H1 (cell line): ENCODE results near the gene OTOP1.

Experiments
- CHD1 ChIP-seq: IDR thresholded peaks from 2 replicates; pipeline ENCODE4 v1.6.1; 2012; ENCODE audit warnings: low read depth, low read length, improper control_type of control experiment
- EP300 ChIP-seq, 2 experiments: IDR thresholded peaks; 1 replicate in 1 of 2; 2 replicates in 1 of 2; pipeline ENCODE4 v1.6.1; 2011 to 2012; ENCODE audit warnings: low read depth in 2 of 2, low read length in 2 of 2, mild to moderate bottlenecking in 2 of 2, borderline replicate concordance in 1 of 2, inconsistent platforms in 1 of 2, moderate library complexity in 1 of 2
- JUND ChIP-seq: IDR thresholded peaks from 2 replicates; pipeline ENCODE4 v1.6.1; 2011; ENCODE audit warnings: mild to moderate bottlenecking, improper control_type of control experiment, low read length
- PHF8 ChIP-seq: fragments of 200-600 bp; sonication (generic); conservative IDR thresholded peaks from 2 replicates; pipeline ENCODE4 v1.7.1; 2012; ENCODE audit warnings: low read depth, mild to moderate bottlenecking, inconsistent platforms, low read length, moderate library complexity
- RAD21 ChIP-seq, 2 experiments: IDR thresholded peaks in 1 of 2; conservative IDR thresholded peaks in 1 of 2; 2 replicates each; pipeline ENCODE4 v1.6.1; 2011; ENCODE audit warnings: low read depth in 2 of 2, low read length in 2 of 2, improper control_type of control experiment in 1 of 2, inconsistent platforms in 1 of 2, mild to moderate bottlenecking in 1 of 2, moderate library complexity in 1 of 2
- RBBP5 ChIP-seq: IDR thresholded peaks from 2 replicates; pipeline ENCODE4 v1.7.1; 2012; ENCODE audit warnings: low read depth, mild to moderate bottlenecking, inconsistent platforms, low read length, moderate library complexity, borderline replicate concordance
- ZNF274 ChIP-seq: IDR thresholded peaks from 2 replicates; pipeline ENCODE4 v1.7.0; 2012; ENCODE audit warnings: low read length, borderline replicate concordance; ENCODE audit errors: extremely low read depth
- TF ChIP-seq, protein P1 (sequence below), 3 experiments: IDR thresholded peaks; 1 replicate in 2 of 3; 2 replicates in 1 of 3; pipeline versions ENCODE4 v1.5.1 to v1.6.1; 2011; ENCODE audit warnings: low read length in 3 of 3, mild to moderate bottlenecking in 3 of 3, inconsistent platforms in 2 of 3, low read depth in 1 of 3, moderate library complexity in 1 of 3; ENCODE audit not compliant: insufficient read depth in 1 of 3; ENCODE audit errors: control extremely low read depth in 1 of 3

DNA sequence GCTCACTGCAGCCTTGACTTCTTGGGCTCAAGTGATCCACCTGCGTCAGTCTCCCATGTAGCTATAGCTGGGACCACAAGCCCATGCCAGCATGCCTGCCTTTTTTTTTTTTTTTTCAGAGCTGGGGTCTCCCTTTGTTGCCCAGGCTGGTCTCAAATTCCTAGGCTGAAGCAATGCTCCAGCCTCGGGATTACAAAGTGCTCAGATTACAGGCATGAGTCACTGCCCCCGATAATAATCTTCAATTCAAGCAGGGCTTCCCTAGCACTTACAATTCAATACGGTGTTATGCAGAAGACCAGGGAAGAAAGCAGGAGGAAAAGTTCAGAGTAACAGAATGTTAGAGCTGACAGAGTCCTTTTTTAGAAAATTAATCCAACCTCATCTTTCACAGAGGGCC, 26.1 kb downstream of the OTOP1 start:
- TF ChIP-seq, protein P1, sequence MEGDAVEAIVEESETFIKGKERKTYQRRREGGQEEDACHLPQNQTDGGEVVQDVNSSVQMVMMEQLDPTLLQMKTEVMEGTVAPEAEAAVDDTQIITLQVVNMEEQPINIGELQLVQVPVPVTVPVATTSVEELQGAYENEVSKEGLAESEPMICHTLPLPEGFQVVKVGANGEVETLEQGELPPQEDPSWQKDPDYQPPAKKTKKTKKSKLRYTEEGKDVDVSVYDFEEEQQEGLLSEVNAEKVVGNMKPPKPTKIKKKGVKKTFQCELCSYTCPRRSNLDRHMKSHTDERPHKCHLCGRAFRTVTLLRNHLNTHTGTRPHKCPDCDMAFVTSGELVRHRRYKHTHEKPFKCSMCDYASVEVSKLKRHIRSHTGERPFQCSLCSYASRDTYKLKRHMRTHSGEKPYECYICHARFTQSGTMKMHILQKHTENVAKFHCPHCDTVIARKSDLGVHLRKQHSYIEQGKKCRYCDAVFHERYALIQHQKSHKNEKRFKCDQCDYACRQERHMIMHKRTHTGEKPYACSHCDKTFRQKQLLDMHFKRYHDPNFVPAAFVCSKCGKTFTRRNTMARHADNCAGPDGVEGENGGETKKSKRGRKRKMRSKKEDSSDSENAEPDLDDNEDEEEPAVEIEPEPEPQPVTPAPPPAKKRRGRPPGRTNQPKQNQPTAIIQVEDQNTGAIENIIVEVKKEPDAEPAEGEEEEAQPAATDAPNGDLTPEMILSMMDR (IDR thresholded peaks at IDR 0.05; ENCODE audit: control extremely low read depth in 1 of 3, insufficient read depth in 1 of 3, low read depth in 1 of 3, low read length in 3 of 3) = no peak
- TF ChIP-seq EP300 (IDR thresholded peaks at IDR 0.05; ENCODE audit: borderline replicate concordance in 1 of 2, low read depth in 2 of 2, low read length in 2 of 2) = no peak
- TF ChIP-seq JUND = no peak
- no peak for TF ChIP-seq CHD1
- TF ChIP-seq ZNF274 = no peak
- no peak for TF ChIP-seq RBBP5
- no peak for TF ChIP-seq RAD21 (IDR thresholded peaks at IDR 0.05 in 1 of 2, conservative IDR thresholded peaks at IDR 0.05 in 1 of 2; ENCODE audit: low read depth in 2 of 2, low read length in 2 of 2)
- TF ChIP-seq PHF8 = no peak
